NCI-H774 (cell line): ENCODE results near the gene GCH1.
A peak's percentile ranks its signal among the peaks of the same experiment; 100 is the strongest.
"Not testable (repeated sequence)": the region's sequence is repeated elsewhere in the genome, so short reads cannot be mapped to it uniquely, and the experiment has no call there.

Experiments
- DNase-seq: peaks from one replicate; lab custom pipeline; 2025; lab: John Stamatoyannopoulos, UW

Gene GCH1

GRCh38 chr14:54902521-54903420 is at the start of gene GCH1:
Gene GCH1 (minus strand): TSS chr14:54902826. CDS start chr14:54902663, 163 bp downstream.
- DNase-seq: peak; percentile 75

- DNase-seq: no peak
Measured at GRCh38 chr14:54947230-54947629, 44.6 kb upstream of the GCH1 start.

GRCh38 chr14:54946500-54946899 is 43.9 kb upstream of the GCH1 start:
- no peak for DNase-seq

- DNase-seq: no peak
Measured at GRCh38 chr14:54944737-54945391, 42.2 kb upstream of the GCH1 start.

GRCh38 chr14:54942913-54943312 is 40.3 kb upstream of the GCH1 start:
- no peak for DNase-seq

GRCh38 chr14:54936816-54937215 is 34.2 kb upstream of the GCH1 start:
- DNase-seq: no peak

- DNase-seq: no peak
Measured at GRCh38 chr14:54935958-54936357, 33.3 kb upstream of the GCH1 start.

GRCh38 chr14:54935100-54935499 is 32.5 kb upstream of the GCH1 start:
- DNase-seq: no peak

GRCh38 chr14:54933006-54933405 is 30.4 kb upstream of the GCH1 start:
- DNase-seq: no peak

- DNase-seq: no peak
Measured at GRCh38 chr14:54931598-54932340, 29.1 kb upstream of the GCH1 start.

- no peak for DNase-seq
Measured at GRCh38 chr14:54931101-54931500, 28.5 kb upstream of the GCH1 start.

GRCh38 chr14:54929556-54929955 is 26.9 kb upstream of the GCH1 start:
- peak; percentile 34 for DNase-seq

- no peak for DNase-seq
Measured at GRCh38 chr14:54928216-54928615, 25.6 kb upstream of the GCH1 start.

- DNase-seq: no peak
Measured at GRCh38 chr14:54927551-54927950, 24.9 kb upstream of the GCH1 start.

GRCh38 chr14:54926570-54926969 is 23.9 kb upstream of the GCH1 start:
- not testable (repeated sequence) for DNase-seq

GRCh38 chr14:54922598-54922997 is 20.0 kb upstream of the GCH1 start:
- no peak for DNase-seq

GRCh38 chr14:54920052-54920451 is 17.4 kb upstream of the GCH1 start:
- peak; percentile 84 for DNase-seq

- DNase-seq: no peak
Measured at GRCh38 chr14:54919330-54919729, 16.7 kb upstream of the GCH1 start.

- no peak for DNase-seq
Measured at GRCh38 chr14:54918427-54918826, 15.8 kb upstream of the GCH1 start.

GRCh38 chr14:54916101-54916500 is 13.5 kb upstream of the GCH1 start:
- DNase-seq: no peak

GRCh38 chr14:54909817-54910558 is 7.4 kb upstream of the GCH1 start:
- DNase-seq: no peak

GRCh38 chr14:54908973-54909372 is 6.3 kb upstream of the GCH1 start:
- DNase-seq: not testable (repeated sequence)
